NCI-H526 treated with DMSO at 0.1 percent for 48 hours (cell line): Measurements from ENCODE around the gene RNF207.

ENCODE experiments used
- DNase-seq: peaks from one replicate; lab custom pipeline; 2025; lab: John Stamatoyannopoulos, UW

RNF207 gene

GRCh38 chr1:6269720-6270400, 63.9 kb downstream of the RNF207 start:
- peak; percentile 81 for DNase-seq

GRCh38 chr1:6270401-6270800, 64.5 kb downstream of the RNF207 start:
- DNase-seq = no peak
